Neural progenitor cell (in vitro differentiated cells): ENCODE measurements around the gene HSBP1L1.

Source experiments
- EZH2 ChIP-seq: fragments of 200-600 bp; sonication (generic); IDR thresholded peaks from 2 replicates; pipeline ENCODE4 v1.6.1; 2017; ENCODE audit warnings: antibody characterized with exemption, mild to moderate bottlenecking, moderate library complexity
- TF ChIP-seq, protein P1 (sequence below): fragments of 200-600 bp; sonication (generic); IDR thresholded peaks from 2 replicates; pipeline ENCODE4 v1.5.1; 2017; ENCODE audit warnings: antibody characterized with exemption, mild to moderate bottlenecking

DNA sequence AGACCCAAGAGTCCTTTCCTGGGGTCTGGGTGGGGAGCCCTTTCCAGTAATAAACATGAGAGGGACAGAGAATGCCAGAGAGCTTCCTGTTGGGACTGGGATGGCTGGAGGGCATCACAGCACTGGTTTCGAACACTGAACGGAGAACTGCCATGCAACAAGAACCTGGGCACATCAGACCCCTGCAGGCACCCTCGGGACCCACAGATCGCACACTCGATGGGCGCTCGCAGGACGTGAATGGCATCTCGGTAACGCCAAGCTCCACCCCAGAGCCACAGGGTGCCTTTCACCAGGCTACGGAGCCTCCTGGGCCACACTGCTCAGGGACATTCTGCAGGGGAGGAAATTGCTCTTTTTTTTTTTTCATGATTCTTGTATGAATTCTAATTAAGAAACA, 38.1 kb upstream of the HSBP1L1 start:
- TF ChIP-seq, protein P1, sequence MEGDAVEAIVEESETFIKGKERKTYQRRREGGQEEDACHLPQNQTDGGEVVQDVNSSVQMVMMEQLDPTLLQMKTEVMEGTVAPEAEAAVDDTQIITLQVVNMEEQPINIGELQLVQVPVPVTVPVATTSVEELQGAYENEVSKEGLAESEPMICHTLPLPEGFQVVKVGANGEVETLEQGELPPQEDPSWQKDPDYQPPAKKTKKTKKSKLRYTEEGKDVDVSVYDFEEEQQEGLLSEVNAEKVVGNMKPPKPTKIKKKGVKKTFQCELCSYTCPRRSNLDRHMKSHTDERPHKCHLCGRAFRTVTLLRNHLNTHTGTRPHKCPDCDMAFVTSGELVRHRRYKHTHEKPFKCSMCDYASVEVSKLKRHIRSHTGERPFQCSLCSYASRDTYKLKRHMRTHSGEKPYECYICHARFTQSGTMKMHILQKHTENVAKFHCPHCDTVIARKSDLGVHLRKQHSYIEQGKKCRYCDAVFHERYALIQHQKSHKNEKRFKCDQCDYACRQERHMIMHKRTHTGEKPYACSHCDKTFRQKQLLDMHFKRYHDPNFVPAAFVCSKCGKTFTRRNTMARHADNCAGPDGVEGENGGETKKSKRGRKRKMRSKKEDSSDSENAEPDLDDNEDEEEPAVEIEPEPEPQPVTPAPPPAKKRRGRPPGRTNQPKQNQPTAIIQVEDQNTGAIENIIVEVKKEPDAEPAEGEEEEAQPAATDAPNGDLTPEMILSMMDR, result no peak
- TF ChIP-seq EZH2, result no peak
